GM18517 (cell line): ENCODE data around the gene RGPD6.
A peak's percentile ranks its signal among the peaks of the same experiment; 100 is the strongest.
"Not testable (repeated sequence)": the region's sequence is repeated elsewhere in the genome, so short reads cannot be mapped to it uniquely, and the experiment has no call there.

Experiments used
- ATAC-seq: cut with Tn5 transposase; IDR thresholded peaks from one replicate; pipeline ENCODE4 v1.9.1; 2021; ENCODE audit warnings: mild to moderate bottlenecking, moderate library complexity; ENCODE audit not compliant: unreplicated experiment

The RGPD6 gene

GRCh38 chr2:110576763-110577416, at the start of gene RGPD6:
TSS of gene RGPD6 (minus strand) at chr2:110577222. CDS start at chr2:110577024, 198 bp downstream.
- peak; percentile 98 for ATAC-seq

GRCh38 chr2:110619326-110619939, 42.4 kb upstream of the RGPD6 start:
- not testable (repeated sequence) for ATAC-seq

GRCh38 chr2:110613927-110614326, 36.9 kb upstream of the RGPD6 start:
- not testable (repeated sequence) for ATAC-seq

GRCh38 chr2:110610613-110611250, 33.7 kb upstream of the RGPD6 start:
- ATAC-seq, result not testable (repeated sequence)

- ATAC-seq, result not testable (repeated sequence)
Observed at GRCh38 chr2:110609843-110610612, 33.0 kb upstream of the RGPD6 start.

GRCh38 chr2:110608788-110609502, 31.9 kb upstream of the RGPD6 start:
- not testable (repeated sequence) for ATAC-seq

- ATAC-seq, result not testable (repeated sequence)
Observed at GRCh38 chr2:110605057-110605456, 28.0 kb upstream of the RGPD6 start.

- not testable (repeated sequence) for ATAC-seq
Observed at GRCh38 chr2:110603917-110604591, 27.0 kb upstream of the RGPD6 start.

GRCh38 chr2:110602139-110602538, 25.1 kb upstream of the RGPD6 start:
- not testable (repeated sequence) for ATAC-seq

- not testable (repeated sequence) for ATAC-seq
Observed at GRCh38 chr2:110591973-110592372, 15.0 kb upstream of the RGPD6 start.

- not testable (repeated sequence) for ATAC-seq
Observed at GRCh38 chr2:110589677-110590330, 12.8 kb upstream of the RGPD6 start.

GRCh38 chr2:110588520-110588919, 11.5 kb upstream of the RGPD6 start:
- ATAC-seq, result not testable (repeated sequence)

- ATAC-seq, result not testable (repeated sequence)
Observed at GRCh38 chr2:110579216-110579965, 2.4 kb upstream of the RGPD6 start.

- ATAC-seq, result not testable (repeated sequence)
Observed at GRCh38 chr2:110578429-110578828, 1.4 kb upstream of the RGPD6 start.

- ATAC-seq, result peak; percentile 77
Observed at GRCh38 chr2:110499755-110500377, 77.2 kb downstream of the RGPD6 start.

GRCh38 chr2:110496027-110496426, 81.0 kb downstream of the RGPD6 start:
- ATAC-seq, result not testable (repeated sequence)

- ATAC-seq, result not testable (repeated sequence)
Observed at GRCh38 chr2:110494488-110494887, 82.5 kb downstream of the RGPD6 start.

GRCh38 chr2:110488991-110489390, 88.0 kb downstream of the RGPD6 start:
- ATAC-seq, result not testable (repeated sequence)
